MM.1S (cell line): ENCODE measurements around the gene PTPRN.

Experiments used
- CTCF ChIP-seq: fragments of 300-600 bp; sonication (generic); IDR thresholded peaks from 2 replicates; pipeline ENCODE4 v1.5.1; 2016; ENCODE audit warnings: antibody characterized with exemption, low read length, mixed read lengths
- EZH2 ChIP-seq: fragments of 300-600 bp; sonication (generic); optimal IDR thresholded peaks from 2 replicates; pipeline ENCODE3; 2017; ENCODE audit warnings: low read depth, mild to moderate bottlenecking, antibody characterized with exemption, low read length, mixed read lengths

DNA sequence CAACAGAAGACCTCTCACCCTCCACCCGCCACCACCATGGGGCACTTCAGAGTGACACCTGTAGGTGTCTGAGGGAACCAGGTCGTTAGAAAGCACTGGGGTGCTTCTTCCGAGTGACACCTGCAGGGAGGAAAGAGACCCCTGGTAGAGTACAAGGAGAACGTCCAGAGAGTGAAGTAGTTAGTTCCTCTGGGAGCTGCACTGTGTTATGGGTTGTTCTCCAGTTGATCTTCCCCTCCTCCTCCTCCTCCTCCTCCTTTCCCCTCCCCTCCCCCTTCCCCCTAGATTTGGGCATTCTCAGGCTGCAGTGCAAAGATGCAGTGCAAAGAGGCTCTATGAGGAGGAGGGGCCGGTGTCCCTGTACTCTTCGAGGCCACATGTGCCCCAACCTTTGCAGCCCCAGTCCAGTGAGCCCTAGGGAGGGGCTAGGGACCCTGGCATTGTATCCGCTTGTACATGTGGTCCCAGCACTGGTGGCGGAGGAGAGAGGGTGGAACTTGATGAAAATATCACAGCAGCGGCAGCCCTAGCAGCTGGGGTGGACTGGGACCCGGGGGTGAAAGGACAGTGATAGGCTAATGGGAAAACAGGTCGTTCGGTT is 29.2 kb downstream of the PTPRN start:
- TF ChIP-seq CTCF (peak; percentile 42), EZH2 (no peak)
